Aorta (tissue), 5 donors: ENCODE results near the gene SSTR4. TPM values are rescaled to one million over a fixed set of nuclear protein-coding genes. Genes with fewer than 3 reads are reported as not detected.

ENCODE experiments used
- ATAC-seq: fragments of 200-7000 bp; cut with Tn5 transposase; one replicate; pipeline ENCODE4 v1.9.1; 2022; ENCODE audit warnings: moderate library complexity; ENCODE audit not compliant: low FRiP score
- DNase-seq, 2 donors: peaks; one replicate each; pipeline ENCODE4 v3.0.0-alpha.2; 2020
- H3K27ac ChIP-seq, 2 donors: one replicate each; pipeline ENCODE4 v1.5.1; 2013; ENCODE audit warnings: low read length in 2 of 2, mild to moderate bottlenecking in 2 of 2, moderate library complexity in 2 of 2, control low read depth in 1 of 2, inconsistent platforms in 1 of 2, low read depth in 1 of 2
- H3K27me3 ChIP-seq, 2 donors: one replicate each; pipeline ENCODE4 v1.6.1; 2013; ENCODE audit warnings: control low read depth in 1 of 2, low read length in 1 of 2, mild to moderate bottlenecking in 1 of 2, moderate library complexity in 1 of 2; ENCODE audit not compliant: insufficient read depth in 2 of 2, control insufficient read depth in 1 of 2
- H3K36me3 ChIP-seq, 2 donors: one replicate each; pipeline ENCODE4 v1.6.1; 2013; ENCODE audit warnings: control low read depth in 1 of 2, low read length in 1 of 2, mild to moderate bottlenecking in 1 of 2; ENCODE audit not compliant: insufficient read depth in 2 of 2, control insufficient read depth in 1 of 2
- H3K4me1 ChIP-seq, 2 donors: one replicate each; pipeline ENCODE4 v1.6.1; 2013; ENCODE audit warnings: low read length in 2 of 2, control low read depth in 1 of 2, mild to moderate bottlenecking in 1 of 2, moderate library complexity in 1 of 2; ENCODE audit not compliant: insufficient read depth in 2 of 2, control insufficient read depth in 1 of 2
- H3K4me3 ChIP-seq, 2 donors: one replicate each; pipeline ENCODE4 v1.5.1; 2013; ENCODE audit warnings: low read length in 2 of 2, control low read depth in 1 of 2, mild to moderate bottlenecking in 1 of 2
- H3K9me3 ChIP-seq: one replicate; pipeline ENCODE4 v1.6.1; 2013; ENCODE audit warnings: mild to moderate bottlenecking, low read length; ENCODE audit not compliant: control insufficient read depth
- WGBS, 2 donors: extraction: QIAGEN DNeasy Blood & Tissue Kit; methylation state at CpG; one replicate each; pipeline ENCODE4 v1.1.7; 2013; 5-methylcytosine and 5-hydroxymethylcytosine counted together
- intact Hi-C, 2 donors: fragments of 100-400 bp; cut with DNase I; formaldehyde crosslinking; loops; one replicate each; pipeline versions ENCODE4 v1.14.2 to v1.15.0; 2022
- polyA plus RNA-seq, 2 donors: library from polyadenylated mRNA; stranded (reverse); fragments of 200-250 nt; gene quantifications; one replicate each; pipeline ENCODE4 v1.2.3, GENCODE V29; 2013
- total RNA-seq, 2 donors: library from RNA; stranded (reverse); fragmentation: NEBNext Ultra II Directional; extraction: Animal tissue kit (Norgen Biotek cat#: 25700); gene quantifications; one replicate each; pipeline ENCODE4 v1.2.1, GENCODE V29; 2021
- donor health status: healthy with polysubstance abuse.
- donor health status: Bipolar disorder and iron deficiency.
- donor health status: DM: no; HTN: no; CAD: no.
- donor health status: DM: no; HTN: no; CAD: no.
- donor health status: DM: yes; HTN: yes; CAD: no.

Gene SSTR4
- total and polyA plus RNA-seq, 4 donors, result not detected

GRCh38 chr20:23072892-23073586 lies 37.9 kb downstream of the SSTR4 start:
- H3K4me1 ChIP-seq, result no peaks in the 10 kb centered on the region
- H3K9me3 ChIP-seq, result no peaks in the 10 kb centered on the region
- DNase-seq (no peak), ATAC-seq (no peak)
- no peaks in the 10 kb centered on the region for H3K36me3 ChIP-seq
- H3K27me3 ChIP-seq, result no peaks in the 10 kb centered on the region
- H3K27ac ChIP-seq, result no peak overlapping the region
- intact Hi-C loops, result no loop called here
- 39 to 51% methylated on average over 11 of the region's 11 CpGs for WGBS, 2 donors
- no peak overlapping the region for H3K4me3 ChIP-seq

- H3K27ac ChIP-seq, result no peak overlapping the region
- H3K27me3 ChIP-seq, result no peaks in the 10 kb centered on the region
- WGBS, 2 donors, result 94 to 96% methylated on average over 3 of the region's 3 CpGs
- intact Hi-C loops, result no loop called here
- H3K36me3 ChIP-seq, result no peaks in the 10 kb centered on the region
- DNase-seq (no peak), ATAC-seq (no peak)
- no peaks in the 10 kb centered on the region for H3K9me3 ChIP-seq
- H3K4me1 ChIP-seq, result no peaks in the 10 kb centered on the region
- H3K4me3 ChIP-seq, result no peak overlapping the region
Measured at GRCh38 chr20:23074052-23074451, 38.9 kb downstream of the SSTR4 start.

GRCh38 chr20:23077277-23077676 lies 42.2 kb downstream of the SSTR4 start:
- no peak for DNase-seq
- H3K4me3 ChIP-seq, result no peak overlapping the region
- H3K4me1 ChIP-seq, result no peaks in the 10 kb centered on the region
- intact Hi-C loops, result no loop called here
- 93 to 97% methylated on average over 3 to 4 of the region's 4 CpGs for WGBS, 2 donors
- no peaks in the 10 kb centered on the region for H3K27me3 ChIP-seq
- no peaks in the 10 kb centered on the region for H3K9me3 ChIP-seq
- H3K27ac ChIP-seq, result no peak overlapping the region
- ATAC-seq, result no peak
- H3K36me3 ChIP-seq, result no peaks in the 10 kb centered on the region

GRCh38 chr20:23078351-23079015 lies 43.4 kb downstream of the SSTR4 start:
- DNase-seq (no peak), ATAC-seq (no peak)
- Histone ChIP-seq H3K27me3 (no peaks in the 10 kb centered on the region), H3K4me1 (no peaks in the 10 kb centered on the region), H3K36me3 (no peaks in the 10 kb centered on the region), H3K4me3 (no peak overlapping the region), H3K27ac (no peak overlapping the region), H3K9me3 (no peaks in the 10 kb centered on the region)
- intact Hi-C loops, result no loop called here
- 83 to 86% methylated on average over 5 of the region's 5 CpGs for WGBS, 2 donors

GRCh38 chr20:23079016-23079351 lies 43.9 kb downstream of the SSTR4 start:
- Histone ChIP-seq H3K36me3 (no peaks in the 10 kb centered on the region), H3K4me1 (no peaks in the 10 kb centered on the region), H3K27ac (no peak overlapping the region), H3K27me3 (no peaks in the 10 kb centered on the region), H3K4me3 (no peak overlapping the region), H3K9me3 (no peaks in the 10 kb centered on the region)
- 88 to 91% methylated on average over 6 of the region's 6 CpGs for WGBS, 2 donors
- intact Hi-C loops, result no loop called here
- no peak for DNase-seq
- ATAC-seq, result no peak

GRCh38 chr20:23079926-23080325 lies 44.8 kb downstream of the SSTR4 start:
- Histone ChIP-seq H3K4me3 (no peak overlapping the region), H3K36me3 (no peaks in the 10 kb centered on the region)
- no peak for ATAC-seq

GRCh38 chr20:23080521-23080920 lies 45.4 kb downstream of the SSTR4 start:
- no peak overlapping the region for H3K27ac ChIP-seq
- no peaks in the 10 kb centered on the region for H3K27me3 ChIP-seq
- 95 to 98% methylated on average over 10 of the region's 10 CpGs for WGBS, 2 donors
- H3K4me1 ChIP-seq, result no peaks in the 10 kb centered on the region
- no peaks in the 10 kb centered on the region for H3K9me3 ChIP-seq
- intact Hi-C loops, result no loop called here
- ATAC-seq, result no peak
- H3K4me3 ChIP-seq, result no peak overlapping the region
- DNase-seq, result no peak
- H3K36me3 ChIP-seq, result no peaks in the 10 kb centered on the region

More at GRCh38 chr20:23079926-23080325, 44.8 kb downstream of the SSTR4 start:
- intact Hi-C loops, result no loop called here
- no peak for DNase-seq
- H3K4me1 ChIP-seq, result no peaks in the 10 kb centered on the region
- no peaks in the 10 kb centered on the region for H3K27me3 ChIP-seq
- no peak overlapping the region for H3K27ac ChIP-seq
- 22 to 39% methylated on average over 2 of the region's 2 CpGs for WGBS, 2 donors
- no peaks in the 10 kb centered on the region for H3K9me3 ChIP-seq

- peaks cover 0 to 2% of the 10 kb centered on the region in 2 donors for H3K4me1 ChIP-seq
- H3K27ac ChIP-seq, result no peak overlapping the region
- DNase-seq (no peak), ATAC-seq (no peak)
- no peaks in the 10 kb centered on the region for H3K9me3 ChIP-seq
- no peaks in the 10 kb centered on the region for H3K36me3 ChIP-seq
- no peak overlapping the region for H3K4me3 ChIP-seq
- H3K27me3 ChIP-seq, result no peaks in the 10 kb centered on the region
- 92 to 93% methylated on average over 9 of the region's 9 CpGs for WGBS, 2 donors
- intact Hi-C loops, result no loop called here
Measured at GRCh38 chr20:23081263-23081819, 46.2 kb downstream of the SSTR4 start.
